Endodermal cell (in vitro differentiated cells): ENCODE data around the gene BUB1B. TPM values are rescaled to one million over a fixed set of nuclear protein-coding genes. Genes with fewer than 3 reads are reported as not detected.
A peak's percentile ranks its signal among the peaks of the same experiment; 100 is the strongest.

Experiments
- DNase-seq: peaks from one replicate; pipeline ENCODE4 v3.0.0-alpha.2; 2017
- H3K27ac ChIP-seq: 2 replicates; pipeline ENCODE4 v1.5.1; 2013; ENCODE audit warnings: mild to moderate bottlenecking, low read depth, low read length, moderate library complexity
- H3K27me3 ChIP-seq: 2 replicates; pipeline ENCODE4 v1.6.1; 2013; ENCODE audit warnings: mild to moderate bottlenecking, low read length, moderate library complexity; ENCODE audit not compliant: insufficient read depth, control insufficient read depth, poor library complexity, severe bottlenecking
- H3K36me3 ChIP-seq: 2 replicates; pipeline ENCODE4 v1.7.0; 2013; ENCODE audit warnings: mild to moderate bottlenecking, low read length, moderate library complexity; ENCODE audit not compliant: control insufficient read depth, insufficient read depth
- H3K4me1 ChIP-seq: one replicate; pipeline ENCODE4 v1.7.0; 2013; ENCODE audit warnings: low read length; ENCODE audit not compliant: control insufficient read depth, insufficient read depth
- H3K4me3 ChIP-seq: 2 replicates; pipeline ENCODE4 v1.5.1; 2013; ENCODE audit warnings: mild to moderate bottlenecking, low read length, moderate library complexity
- H3K9ac ChIP-seq: 2 replicates; pipeline ENCODE4 v1.6.1; 2013; ENCODE audit warnings: mild to moderate bottlenecking, low read length, moderate library complexity; ENCODE audit not compliant: poor library complexity, severe bottlenecking; ENCODE audit errors: extremely low read depth
- H3K9me3 ChIP-seq: 2 replicates; pipeline ENCODE4 v1.6.1; 2013; ENCODE audit warnings: mild to moderate bottlenecking, low read length, moderate library complexity; ENCODE audit not compliant: control insufficient read depth
- H3K27ac Mint-ChIP-seq: 2 replicates; pipeline ENCODE4 v1.8.0; 2020; ENCODE audit warnings: mixed read lengths
- H3K27me3 Mint-ChIP-seq: 2 replicates; pipeline ENCODE4 v1.8.0; 2021; ENCODE audit warnings: mild to moderate bottlenecking, mixed read lengths; ENCODE audit not compliant: insufficient read depth
- H3K36me3 Mint-ChIP-seq: 2 replicates; pipeline ENCODE4 v1.8.0; 2020; ENCODE audit warnings: low read depth, mixed read lengths
- H3K4me1 Mint-ChIP-seq: 2 replicates; pipeline ENCODE4 v1.8.0; 2020; ENCODE audit warnings: mixed read lengths
- H3K4me3 Mint-ChIP-seq: 2 replicates; pipeline ENCODE4 v1.8.0; 2020; ENCODE audit warnings: mild to moderate bottlenecking, moderate library complexity, mixed read lengths
- H3K9me3 Mint-ChIP-seq: 2 replicates; pipeline ENCODE4 v1.8.0; 2020; ENCODE audit warnings: mild to moderate bottlenecking, mixed read lengths
- WGBS, 2 experiments: methylation state at CpG; one replicate each; pipeline versions ENCODE4 v1.1.5 to v1.1.7; 2013; ENCODE audit warnings: missing lambda C conversion rate in 2 of 2, mixed read lengths in 1 of 2; ENCODE audit not compliant: insufficient coverage in 1 of 2, insufficient read length in 1 of 2; 5-methylcytosine and 5-hydroxymethylcytosine counted together
- long read RNA-seq, 4 experiments: library from polyadenylated mRNA in 2 of 4; library from RNA in 1 of 4; library from capped mRNA in 1 of 4; stranded (forward) in 3 of 4; unstranded in 1 of 4; transcript quantifications; one replicate each; pipeline ENCODE4 v2.0.0, GENCODE V29; 2020 to 2021; ENCODE audit warnings: inconsistent platforms in 1 of 4
- polyA plus RNA-seq, 2 experiments: library from polyadenylated mRNA; stranded (reverse); fragments of 50-300 nt; gene quantifications; one replicate each; pipeline ENCODE4 v1.2.3, GENCODE V29; 2013
- total RNA-seq, 2 donors: library from RNA; stranded (reverse); fragmentation: NEBNext Ultra II Directional in 1 of 2; extraction: Animal tissue kit (Norgen Biotek cat#: 25700) in 1 of 2; gene quantifications; 2 replicates in 1 of 2; 3 replicates in 1 of 2; pipeline ENCODE4 v1.2.1, GENCODE V29; 2021
- TF ChIP-seq, protein P1 (sequence below): fragments of 200-600 bp; sonication (generic); conservative IDR thresholded peaks from 2 replicates; pipeline ENCODE4 v1.5.0; 2021; ENCODE audit warnings: antibody characterized with exemption, mild to moderate bottlenecking

Gene BUB1B, protein sequence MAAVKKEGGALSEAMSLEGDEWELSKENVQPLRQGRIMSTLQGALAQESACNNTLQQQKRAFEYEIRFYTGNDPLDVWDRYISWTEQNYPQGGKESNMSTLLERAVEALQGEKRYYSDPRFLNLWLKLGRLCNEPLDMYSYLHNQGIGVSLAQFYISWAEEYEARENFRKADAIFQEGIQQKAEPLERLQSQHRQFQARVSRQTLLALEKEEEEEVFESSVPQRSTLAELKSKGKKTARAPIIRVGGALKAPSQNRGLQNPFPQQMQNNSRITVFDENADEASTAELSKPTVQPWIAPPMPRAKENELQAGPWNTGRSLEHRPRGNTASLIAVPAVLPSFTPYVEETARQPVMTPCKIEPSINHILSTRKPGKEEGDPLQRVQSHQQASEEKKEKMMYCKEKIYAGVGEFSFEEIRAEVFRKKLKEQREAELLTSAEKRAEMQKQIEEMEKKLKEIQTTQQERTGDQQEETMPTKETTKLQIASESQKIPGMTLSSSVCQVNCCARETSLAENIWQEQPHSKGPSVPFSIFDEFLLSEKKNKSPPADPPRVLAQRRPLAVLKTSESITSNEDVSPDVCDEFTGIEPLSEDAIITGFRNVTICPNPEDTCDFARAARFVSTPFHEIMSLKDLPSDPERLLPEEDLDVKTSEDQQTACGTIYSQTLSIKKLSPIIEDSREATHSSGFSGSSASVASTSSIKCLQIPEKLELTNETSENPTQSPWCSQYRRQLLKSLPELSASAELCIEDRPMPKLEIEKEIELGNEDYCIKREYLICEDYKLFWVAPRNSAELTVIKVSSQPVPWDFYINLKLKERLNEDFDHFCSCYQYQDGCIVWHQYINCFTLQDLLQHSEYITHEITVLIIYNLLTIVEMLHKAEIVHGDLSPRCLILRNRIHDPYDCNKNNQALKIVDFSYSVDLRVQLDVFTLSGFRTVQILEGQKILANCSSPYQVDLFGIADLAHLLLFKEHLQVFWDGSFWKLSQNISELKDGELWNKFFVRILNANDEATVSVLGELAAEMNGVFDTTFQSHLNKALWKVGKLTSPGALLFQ
- 100 to 1,000 TPM in 1 of 2 donors, 10 to 100 TPM in 1; 58.6 to 108 TPM for total RNA-seq
- polyA plus RNA-seq (2013, experiment 1 of 2) = 88.8 TPM
- polyA plus RNA-seq (2013, experiment 2 of 2) = 86.7 TPM
- long read RNA-seq, experiment 1, transcript BUB1B-201 (23 exons, 3,725 nt) = major isoform, 5 of 31 reads
- long read RNA-seq, experiment 1, partial matches to known transcripts = 15 of 31 reads
- long read RNA-seq, experiment 1, other reads (novel, unspliced or antisense) = 11 of 31 reads
- long read RNA-seq, experiment 2, transcript BUB1B-201 (23 exons, 3,725 nt) = major isoform, 75 of 125 reads
- long read RNA-seq, experiment 2, partial matches to known transcripts = 15 of 125 reads
- long read RNA-seq, experiment 2, other reads (novel, unspliced or antisense) = 34 of 125 reads
- long read RNA-seq, experiment 3, transcript BUB1B-201 (23 exons, 3,725 nt) = major isoform, 104 of 135 reads
- long read RNA-seq, experiment 3, partial matches to known transcripts = 13 of 135 reads
- long read RNA-seq, experiment 3, other reads (novel, unspliced or antisense) = 18 of 135 reads
- long read RNA-seq, experiment 4, transcript BUB1B-201 (23 exons, 3,725 nt) = major isoform, 7 of 33 reads
- long read RNA-seq, experiment 4, partial matches to known transcripts = 18 of 33 reads
- long read RNA-seq, experiment 4, other reads (novel, unspliced or antisense) = 8 of 33 reads

DNA sequence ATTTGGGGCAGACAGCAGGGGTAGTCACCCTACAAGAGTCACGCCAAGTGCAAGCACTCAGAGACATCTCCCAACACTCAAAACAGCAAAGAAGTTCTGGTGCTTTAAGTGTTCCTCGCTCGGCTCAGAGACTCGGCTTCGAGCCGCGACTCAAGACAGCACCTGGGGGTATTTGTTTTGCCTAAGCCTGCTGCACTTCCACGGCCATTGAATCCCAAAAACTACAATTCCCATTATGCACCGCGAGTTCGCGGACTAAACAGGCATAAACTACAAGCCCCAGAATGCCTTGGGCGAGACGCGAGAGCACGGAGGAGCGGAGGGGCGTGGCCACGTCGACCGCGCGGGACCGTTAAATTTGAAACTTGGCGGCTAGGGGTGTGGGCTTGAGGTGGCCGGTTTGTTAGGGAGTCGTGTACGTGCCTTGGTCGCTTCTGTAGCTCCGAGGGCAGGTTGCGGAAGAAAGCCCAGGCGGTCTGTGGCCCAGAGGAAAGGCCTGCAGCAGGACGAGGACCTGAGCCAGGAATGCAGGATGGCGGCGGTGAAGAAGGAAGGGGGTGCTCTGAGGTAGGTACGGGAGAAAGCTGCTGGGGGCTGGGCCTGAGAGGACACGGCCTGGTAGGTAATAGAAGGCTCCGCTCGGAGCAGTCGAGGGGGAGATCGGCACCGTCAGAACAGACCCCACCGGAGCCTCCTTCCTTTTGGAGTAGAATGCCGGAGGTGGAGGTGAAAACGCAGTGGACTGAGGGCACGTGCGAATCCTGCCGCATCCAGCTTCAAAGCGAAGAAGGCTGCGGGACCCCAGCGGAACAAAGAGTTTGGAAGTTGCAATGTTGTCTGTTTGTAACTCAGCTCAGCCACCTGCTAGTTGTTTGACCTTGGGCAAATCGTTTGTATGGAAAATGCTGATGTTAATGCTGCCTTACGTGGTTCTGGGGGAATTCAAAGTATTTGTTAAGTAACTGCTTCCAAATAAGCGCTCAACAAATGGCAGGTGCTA, at the start of gene BUB1B:
TSS of gene BUB1B (plus strand) at position 381 of the 1,000 bp plus-strand sequence. CDS start at position 533, 152 bp downstream.
- no peak within 1 kb of the TSS for H3K4me3 Mint-ChIP-seq
- Histone ChIP-seq H3K9ac (peak within 1 kb of the TSS; percentile 86), H3K36me3 (peaks cover 23% of the 10 kb centered on the region), H3K4me3 (peak within 1 kb of the TSS; percentile 99), H3K4me1 (peaks cover 4% of the 10 kb centered on the region), H3K9me3 (no peaks in the 10 kb centered on the region), H3K27ac (peak within 1 kb of the TSS; percentile 69), H3K27me3 (no peaks in the 10 kb centered on the region)
- peaks cover 15% of the 10 kb centered on the region for H3K36me3 Mint-ChIP-seq
- TF ChIP-seq, protein P1, sequence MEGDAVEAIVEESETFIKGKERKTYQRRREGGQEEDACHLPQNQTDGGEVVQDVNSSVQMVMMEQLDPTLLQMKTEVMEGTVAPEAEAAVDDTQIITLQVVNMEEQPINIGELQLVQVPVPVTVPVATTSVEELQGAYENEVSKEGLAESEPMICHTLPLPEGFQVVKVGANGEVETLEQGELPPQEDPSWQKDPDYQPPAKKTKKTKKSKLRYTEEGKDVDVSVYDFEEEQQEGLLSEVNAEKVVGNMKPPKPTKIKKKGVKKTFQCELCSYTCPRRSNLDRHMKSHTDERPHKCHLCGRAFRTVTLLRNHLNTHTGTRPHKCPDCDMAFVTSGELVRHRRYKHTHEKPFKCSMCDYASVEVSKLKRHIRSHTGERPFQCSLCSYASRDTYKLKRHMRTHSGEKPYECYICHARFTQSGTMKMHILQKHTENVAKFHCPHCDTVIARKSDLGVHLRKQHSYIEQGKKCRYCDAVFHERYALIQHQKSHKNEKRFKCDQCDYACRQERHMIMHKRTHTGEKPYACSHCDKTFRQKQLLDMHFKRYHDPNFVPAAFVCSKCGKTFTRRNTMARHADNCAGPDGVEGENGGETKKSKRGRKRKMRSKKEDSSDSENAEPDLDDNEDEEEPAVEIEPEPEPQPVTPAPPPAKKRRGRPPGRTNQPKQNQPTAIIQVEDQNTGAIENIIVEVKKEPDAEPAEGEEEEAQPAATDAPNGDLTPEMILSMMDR = no peak
- no peaks in the 10 kb centered on the region for H3K9me3 Mint-ChIP-seq
- no peak within 1 kb of the TSS for H3K27ac Mint-ChIP-seq
- WGBS, 2 experiments = 3 to 6% methylated on average over 17 to 54 of the region's 54 CpGs
- peak; percentile 98 for DNase-seq
- peaks cover 7% of the 10 kb centered on the region for H3K4me1 Mint-ChIP-seq
- no peaks in the 10 kb centered on the region for H3K27me3 Mint-ChIP-seq

DNA sequence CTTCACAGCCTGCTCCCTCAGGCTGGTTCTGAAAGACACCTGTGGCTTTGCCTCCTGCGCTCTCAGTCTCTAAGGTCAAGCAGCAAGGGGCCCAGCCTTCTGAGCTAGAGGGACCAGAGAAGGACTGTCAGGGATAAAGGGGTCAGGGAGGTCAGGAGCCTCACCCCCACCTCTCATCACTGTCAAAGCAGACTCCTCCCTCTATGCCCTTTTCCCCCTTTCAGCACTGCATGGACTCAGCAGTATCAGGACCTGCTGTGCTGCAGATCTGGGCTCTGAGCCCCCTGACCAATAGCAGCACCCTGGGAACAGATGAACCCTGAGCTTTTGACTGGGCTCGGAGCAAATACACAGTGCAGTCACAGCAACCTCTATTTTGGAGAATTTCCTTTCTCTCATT, 49.0 kb upstream of the BUB1B start:
- no peaks in the 10 kb centered on the region for H3K9me3 Mint-ChIP-seq
- H3K36me3 ChIP-seq = no peaks in the 10 kb centered on the region
- TF ChIP-seq, protein P1 = no peak
- H3K27me3 Mint-ChIP-seq = no peaks in the 10 kb centered on the region
- peaks cover 19% of the 10 kb centered on the region for H3K4me1 Mint-ChIP-seq
- peaks cover 4% of the 10 kb centered on the region for H3K4me1 ChIP-seq
- no peak overlapping the region for H3K4me3 Mint-ChIP-seq
- no peak for DNase-seq
- WGBS, 2 experiments = 80% methylated on average over 2 of the region's 2 CpGs; no CpG with 5 or more reads in 1 of the 2 experiments
- H3K27ac ChIP-seq = peak overlapping the region; percentile 6
- H3K27ac Mint-ChIP-seq = no peak overlapping the region
- no peak overlapping the region for H3K4me3 ChIP-seq
- no peaks in the 10 kb centered on the region for H3K36me3 Mint-ChIP-seq
- H3K9ac ChIP-seq = no peak overlapping the region
- H3K9me3 ChIP-seq = no peaks in the 10 kb centered on the region
- no peaks in the 10 kb centered on the region for H3K27me3 ChIP-seq
